Endothelial cell of umbilical vein (primary cell): ENCODE measurements around the gene GCDH. TPM values are rescaled to one million over a fixed set of nuclear protein-coding genes. Genes with fewer than 3 reads are reported as not detected.

Experiments used
- BruUV-seq: library from RNA; stranded (reverse); fragments of 400-500 nt; replicated peaks from 2 replicates; lab custom pipeline; 2021; lab: Mats Ljungman, UMichigan
- CTCF ChIA-PET: fragments of 300-600, 350-600 bp; sonication (Branson Sonifier 250); formaldehyde crosslinking; loops from one replicate; lab custom pipeline; 2021; ENCODE audit warnings: antibody characterized with exemption, inconsistent platforms; lab: Charles Lee
- POLR2A ChIA-PET: fragments of 300-600, 350-600 bp; sonication (Branson Sonifier 250); formaldehyde crosslinking; loops from one replicate; lab custom pipeline; 2021; ENCODE audit warnings: antibody characterized with exemption, inconsistent platforms; lab: Charles Lee
- DNase-seq: peaks from one replicate; pipeline ENCODE4 v3.0.0-alpha.2; 2011; ENCODE audit warnings: low read depth, low spot score
- FAIRE-seq: peaks from 2 replicates; lab custom pipeline; 2011; peaks lifted over from hg19 to GRCh38; lab: Jason Lieb, UNC
- H2AFZ ChIP-seq: 2 replicates; pipeline ENCODE4 v1.6.0; 2012; ENCODE audit warnings: low read depth, low read length, control low read depth, inconsistent platforms
- H3K27ac ChIP-seq: 2 replicates; pipeline ENCODE4 v1.5.1; 2011; ENCODE audit warnings: low read depth, mild to moderate bottlenecking, control low read depth, low read length, moderate library complexity; ENCODE audit not compliant: insufficient read depth
- H3K27me3 ChIP-seq, 2 experiments: 2 replicates each; pipeline versions ENCODE4 v1.6.0 to v1.6.1; 2011; ENCODE audit warnings: low read length in 2 of 2, mixed read lengths in 1 of 2; ENCODE audit not compliant: control insufficient read depth in 2 of 2, insufficient read depth in 2 of 2
- H3K36me3 ChIP-seq, 2 experiments: 2 replicates in 1 of 2; 3 replicates in 1 of 2; pipeline ENCODE4 v1.5.1; 2011; ENCODE audit warnings: low read length in 2 of 2, mild to moderate bottlenecking in 1 of 2, moderate library complexity in 1 of 2; ENCODE audit not compliant: control insufficient read depth in 2 of 2, insufficient read depth in 2 of 2; ENCODE audit errors: extremely low read depth in 1 of 2
- H3K4me1 ChIP-seq: 3 replicates; pipeline ENCODE4 v1.5.1; 2011; ENCODE audit warnings: mild to moderate bottlenecking, low read length; ENCODE audit not compliant: control insufficient read depth, insufficient read depth; ENCODE audit errors: extremely low read depth
- H3K4me2 ChIP-seq: 2 replicates; pipeline ENCODE4 v1.6.1; 2011; ENCODE audit warnings: low read length, control low read depth, mixed read lengths; ENCODE audit not compliant: insufficient read depth
- H3K4me3 ChIP-seq, 3 experiments: fragments of 200-600 bp in 1 of 3; sonication (generic), shearing (Covaris generic) in 1 of 3; replicated peaks in 1 of 3; 2 replicates each; pipeline ENCODE4 v1.5.1; 2011 to 2016; ENCODE audit warnings: control low read depth in 3 of 3, low read length in 3 of 3, mild to moderate bottlenecking in 2 of 3, inconsistent platforms in 1 of 3, low read depth in 1 of 3, moderate library complexity in 1 of 3; ENCODE audit not compliant: insufficient read depth in 1 of 3
- H3K79me2 ChIP-seq: 2 replicates; pipeline ENCODE4 v1.6.0; 2012; ENCODE audit warnings: low read length, inconsistent platforms; ENCODE audit not compliant: control insufficient read depth, insufficient read depth
- H3K9ac ChIP-seq: replicated peaks from 2 replicates; pipeline ENCODE3; 2011; ENCODE audit warnings: low read length, control low read depth; ENCODE audit not compliant: insufficient read depth; ENCODE audit errors: extremely low read depth
- H3K9me1 ChIP-seq: replicated peaks from 3 replicates; pipeline ENCODE4 v1.6.0; 2011; ENCODE audit warnings: mild to moderate bottlenecking, low read length; ENCODE audit not compliant: control insufficient read depth, insufficient read depth; ENCODE audit errors: extremely low read depth
- H3K9me3 ChIP-seq: replicated peaks from 2 replicates; pipeline ENCODE4 v1.5.1; 2012; ENCODE audit warnings: low read length, inconsistent platforms; ENCODE audit not compliant: control insufficient read depth, insufficient read depth
- H4K20me1 ChIP-seq: replicated peaks from 2 replicates; pipeline ENCODE3; 2011; ENCODE audit warnings: mild to moderate bottlenecking, low read length; ENCODE audit not compliant: control insufficient read depth, insufficient read depth; ENCODE audit errors: extremely low read depth
- EZH2 ChIP-seq: IDR thresholded peaks from 2 replicates; pipeline ENCODE4 v1.6.1; 2012; ENCODE audit warnings: borderline replicate concordance, low read depth, mild to moderate bottlenecking, moderate library complexity, low read length, inconsistent platforms; ENCODE audit not compliant: severe bottlenecking
- FOS ChIP-seq: IDR thresholded peaks from 2 replicates; pipeline ENCODE4 v1.6.1; 2011; ENCODE audit warnings: mild to moderate bottlenecking, low read length, moderate library complexity, borderline replicate concordance; ENCODE audit not compliant: insufficient read depth
- GATA2 ChIP-seq: IDR thresholded peaks from 2 replicates; pipeline ENCODE4 v1.7.0; 2011; ENCODE audit warnings: low read depth, mild to moderate bottlenecking, moderate library complexity, mixed read lengths, low read length; ENCODE audit not compliant: insufficient read length, insufficient read depth
- JUN ChIP-seq: IDR thresholded peaks from 2 replicates; pipeline ENCODE4 v1.6.1; 2011; ENCODE audit warnings: borderline replicate concordance, low read depth; ENCODE audit not compliant: insufficient read length, insufficient read depth
- MYC ChIP-seq: IDR thresholded peaks from one replicate; pipeline ENCODE4 v1.6.1; 2011; ENCODE audit warnings: mild to moderate bottlenecking, low read depth, low read length
- POLR2A ChIP-seq: IDR thresholded peaks from 2 replicates; pipeline ENCODE4 v1.6.1; 2012; ENCODE audit warnings: low read depth, mild to moderate bottlenecking, control low read depth, low read length
- POLR2AphosphoS5 ChIP-seq: IDR thresholded peaks from 2 replicates; pipeline ENCODE4 v1.6.1; 2012; ENCODE audit warnings: low read depth, mild to moderate bottlenecking, control low read depth, low read length, moderate library complexity; ENCODE audit not compliant: insufficient read depth
- dilution Hi-C: fragments of 300-500 bp; cut with MboI; formaldehyde crosslinking; loops from one replicate; pipeline ENCODE4 v1.15.0; 2019; ENCODE audit warnings: low sequenced_read_pairs; ENCODE audit not compliant: extremely low pct_ligation_motif_present
- intact Hi-C: fragments of 100-400 bp; cut with micrococcal nuclease; formaldehyde crosslinking; loops from one replicate; pipeline ENCODE4 v1.10.0; 2022
- polyA plus RNA-seq, 4 experiments: library from polyadenylated mRNA; depleted of rRNA in 3 of 4; stranded (reverse) in 3 of 4; unstranded in 1 of 4; fragments of >200 nt; gene quantifications; 2 replicates each; pipeline versions ENCODE4 v1.2.1 to v1.2.3, GENCODE V29; 2011 to 2012; ENCODE audit warnings: missing spikeins in 1 of 4
- total RNA-seq: library from RNA; stranded (reverse); gene quantifications from 2 replicates; pipeline ENCODE4 v1.2.3, GENCODE V29; 2021
- TF ChIP-seq, protein P1 (sequence below), 2 donors: IDR thresholded peaks; 1 replicate in 1 of 2; 2 replicates in 1 of 2; pipeline ENCODE4 v1.5.1; 2011; ENCODE audit warnings: low read length in 2 of 2, mild to moderate bottlenecking in 2 of 2, moderate library complexity in 2 of 2, control low read depth in 1 of 2, inconsistent platforms in 1 of 2, low read depth in 1 of 2; ENCODE audit not compliant: insufficient read depth in 1 of 2; ENCODE audit errors: extremely low read depth in 1 of 2
- TF ChIP-seq, protein P2 (sequence below): IDR thresholded peaks from 2 replicates; pipeline ENCODE4 v1.6.1; 2011; ENCODE audit not compliant: insufficient read depth, insufficient read length

The GCDH gene
- total and polyA plus RNA-seq, 2 donors (not counting 3 experiments of a cell fraction or from before 2014, with no cell fraction given), result 27.3 to 35.8 TPM

DNA sequence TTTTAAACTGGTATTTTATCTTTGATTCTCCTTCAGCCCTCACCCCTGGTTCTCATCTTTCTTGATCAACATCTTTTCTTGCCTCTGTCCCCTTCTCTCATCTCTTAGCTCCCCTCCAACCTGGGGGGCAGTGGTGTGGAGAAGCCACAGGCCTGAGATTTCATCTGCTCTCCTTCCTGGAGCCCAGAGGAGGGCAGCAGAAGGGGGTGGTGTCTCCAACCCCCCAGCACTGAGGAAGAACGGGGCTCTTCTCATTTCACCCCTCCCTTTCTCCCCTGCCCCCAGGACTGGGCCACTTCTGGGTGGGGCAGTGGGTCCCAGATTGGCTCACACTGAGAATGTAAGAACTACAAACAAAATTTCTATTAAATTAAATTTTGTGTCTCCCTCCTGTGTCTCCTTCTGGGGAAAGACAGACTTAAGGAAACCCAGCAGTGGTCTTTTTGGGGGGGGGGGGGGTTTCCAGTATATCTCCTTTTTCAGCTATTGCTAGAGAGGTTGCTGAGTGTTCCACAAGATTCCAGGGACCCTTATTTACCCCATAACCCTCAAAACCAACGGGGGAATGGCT lies 53.2 kb downstream of the GCDH start:
- Histone ChIP-seq H3K9ac (no peak overlapping the region), H3K27me3 (no peaks in the 10 kb centered on the region), H3K27ac (no peak overlapping the region), H3K9me3 (no peaks in the 10 kb centered on the region), H3K4me1 (peaks cover 27% of the 10 kb centered on the region), H4K20me1 (no peaks in the 10 kb centered on the region), H2AFZ (no peak overlapping the region), H3K36me3 (peaks cover 29 to 60% of the 10 kb centered on the region in 2 experiments), H3K4me2 (no peak overlapping the region), H3K79me2 (peaks cover 58% of the 10 kb centered on the region), H3K4me3 (no peak overlapping the region), H3K9me1 (no peaks in the 10 kb centered on the region)
- ChIA-PET CTCF (interaction anchor here (0.6 kb wide), 1 partner anchor 21 kb away, joined by 3 read pairs; no protein-coding TSS in a partner anchor), POLR2A (no interaction called here)
- dilution Hi-C loops (no loop called here), intact Hi-C loops (no loop called here)
- TF ChIP-seq, protein P1, sequence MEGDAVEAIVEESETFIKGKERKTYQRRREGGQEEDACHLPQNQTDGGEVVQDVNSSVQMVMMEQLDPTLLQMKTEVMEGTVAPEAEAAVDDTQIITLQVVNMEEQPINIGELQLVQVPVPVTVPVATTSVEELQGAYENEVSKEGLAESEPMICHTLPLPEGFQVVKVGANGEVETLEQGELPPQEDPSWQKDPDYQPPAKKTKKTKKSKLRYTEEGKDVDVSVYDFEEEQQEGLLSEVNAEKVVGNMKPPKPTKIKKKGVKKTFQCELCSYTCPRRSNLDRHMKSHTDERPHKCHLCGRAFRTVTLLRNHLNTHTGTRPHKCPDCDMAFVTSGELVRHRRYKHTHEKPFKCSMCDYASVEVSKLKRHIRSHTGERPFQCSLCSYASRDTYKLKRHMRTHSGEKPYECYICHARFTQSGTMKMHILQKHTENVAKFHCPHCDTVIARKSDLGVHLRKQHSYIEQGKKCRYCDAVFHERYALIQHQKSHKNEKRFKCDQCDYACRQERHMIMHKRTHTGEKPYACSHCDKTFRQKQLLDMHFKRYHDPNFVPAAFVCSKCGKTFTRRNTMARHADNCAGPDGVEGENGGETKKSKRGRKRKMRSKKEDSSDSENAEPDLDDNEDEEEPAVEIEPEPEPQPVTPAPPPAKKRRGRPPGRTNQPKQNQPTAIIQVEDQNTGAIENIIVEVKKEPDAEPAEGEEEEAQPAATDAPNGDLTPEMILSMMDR (IDR thresholded peaks at IDR 0.05; ENCODE audit: extremely low read depth in 1 of 2, insufficient read depth in 1 of 2, low read depth in 1 of 2, low read length in 2 of 2), result no peak
- TF ChIP-seq MYC (no peak), GATA2 (no peak), POLR2AphosphoS5 (no peak), EZH2 (no peak), POLR2A (no peak), FOS (no peak), JUN (no peak)
- TF ChIP-seq, protein P2, sequence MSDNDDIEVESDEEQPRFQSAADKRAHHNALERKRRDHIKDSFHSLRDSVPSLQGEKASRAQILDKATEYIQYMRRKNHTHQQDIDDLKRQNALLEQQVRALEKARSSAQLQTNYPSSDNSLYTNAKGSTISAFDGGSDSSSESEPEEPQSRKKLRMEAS, result no peak
- FAIRE-seq, result no peak
- no peak for DNase-seq
- no TSS peak for BruUV-seq
